ENCODE results near the gene PRR29.

The PRR29 gene

DNA sequence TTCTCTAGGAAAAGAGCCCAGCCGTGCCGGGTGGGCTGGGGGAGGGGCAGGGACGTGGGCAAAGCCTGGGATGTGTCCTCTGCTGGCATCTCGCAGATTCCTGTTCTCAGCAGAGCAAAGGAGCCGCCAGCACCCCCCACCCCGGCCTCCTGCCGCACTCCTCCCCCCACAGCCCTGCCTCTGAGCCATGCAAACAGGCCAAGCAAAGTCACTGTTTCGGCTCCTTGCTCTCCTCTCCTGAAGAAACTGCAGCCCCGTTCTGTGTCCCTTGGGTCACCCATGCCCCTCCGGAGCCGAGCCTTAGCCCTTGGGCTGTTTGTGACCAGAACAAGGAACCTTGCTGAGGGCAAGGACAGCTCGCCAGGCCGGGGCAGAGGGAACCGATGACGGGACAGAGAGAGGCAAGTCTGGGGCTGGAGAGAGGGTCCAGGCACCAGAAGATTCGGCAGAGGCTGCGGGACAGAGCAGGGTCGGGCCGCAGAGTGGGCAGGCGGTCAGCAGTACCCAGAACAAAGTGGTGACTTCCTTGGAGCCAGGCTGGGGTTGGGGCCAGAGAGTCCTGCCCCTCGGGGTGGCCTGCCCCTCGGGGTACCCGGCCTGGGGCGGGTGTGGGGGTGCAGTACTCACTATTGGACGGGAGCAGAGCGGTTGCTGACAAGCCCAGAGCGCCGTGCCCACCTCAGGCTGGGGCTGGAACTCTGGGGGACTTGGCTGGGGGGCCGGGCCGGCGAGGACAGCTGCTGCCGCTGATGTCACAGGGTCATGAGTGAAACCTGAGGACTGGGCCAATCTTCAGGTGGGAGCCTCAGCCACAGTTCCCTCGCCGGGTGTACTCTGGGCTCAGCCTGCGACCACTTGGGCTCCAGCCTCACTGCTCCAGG, 9.2 kb upstream of the PRR29 start:
- H3K36me3 ChIP-seq (ENCODE audit: control insufficient read depth, insufficient read depth, low read length) = no peaks in the 10 kb centered on the region
- no peak overlapping the region for H3K4me3 ChIP-seq (ENCODE audit: low read depth, low read length)
- H3K9ac ChIP-seq (ENCODE audit: low read depth, low read length) = no peak overlapping the region
- no peaks in the 10 kb centered on the region for H3K9me3 ChIP-seq (ENCODE audit: control insufficient read depth, insufficient read depth, low read length)
- peaks cover 14% of the 10 kb centered on the region for H3K27me3 ChIP-seq (ENCODE audit: control insufficient read depth, insufficient read depth, low read length)
- H3K4me1 ChIP-seq (ENCODE audit: control insufficient read depth, insufficient read depth, low read length) = no peaks in the 10 kb centered on the region

DNA sequence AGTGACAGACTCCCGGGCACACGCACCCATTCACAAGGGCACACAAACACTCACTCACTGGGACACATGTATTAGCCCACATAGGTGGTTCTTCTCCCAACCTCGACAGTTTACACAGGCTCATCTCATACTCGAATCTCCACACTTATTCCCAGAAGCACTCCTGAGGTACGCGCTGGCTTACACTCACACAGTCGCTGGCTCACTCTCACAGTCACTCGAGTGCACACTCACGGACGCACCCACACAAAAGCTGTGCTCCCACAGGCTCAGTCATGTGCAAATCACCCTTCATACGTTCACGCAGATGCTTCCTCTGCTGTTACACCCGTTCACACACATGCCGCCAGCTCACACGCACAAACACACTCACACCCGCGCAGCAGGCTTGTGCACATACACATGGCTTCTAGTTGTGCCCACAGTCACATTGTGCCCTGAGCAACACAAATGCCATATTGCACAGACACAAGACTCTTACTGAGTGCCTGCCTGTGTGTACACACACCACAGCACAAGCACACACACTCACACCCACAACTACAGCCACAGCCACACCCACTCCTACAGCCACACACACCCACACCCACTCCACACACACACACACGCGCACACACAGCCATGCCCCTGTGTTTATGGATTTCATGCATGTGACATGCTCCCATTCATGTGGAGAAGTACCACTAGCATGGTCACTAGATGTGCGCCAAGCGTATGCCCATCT, 8.4 kb upstream of the PRR29 start:
- Histone ChIP-seq H3K4me1 (ENCODE audit: control insufficient read depth, insufficient read depth, low read length) (no peaks in the 10 kb centered on the region), H3K4me3 (ENCODE audit: low read depth, low read length) (no peak overlapping the region), H3K9ac (ENCODE audit: low read depth, low read length) (no peak overlapping the region), H3K9me3 (ENCODE audit: control insufficient read depth, insufficient read depth, low read length) (no peaks in the 10 kb centered on the region), H3K27me3 (ENCODE audit: control insufficient read depth, insufficient read depth, low read length) (peaks cover 16% of the 10 kb centered on the region), H3K36me3 (ENCODE audit: control insufficient read depth, insufficient read depth, low read length) (no peaks in the 10 kb centered on the region)

DNA sequence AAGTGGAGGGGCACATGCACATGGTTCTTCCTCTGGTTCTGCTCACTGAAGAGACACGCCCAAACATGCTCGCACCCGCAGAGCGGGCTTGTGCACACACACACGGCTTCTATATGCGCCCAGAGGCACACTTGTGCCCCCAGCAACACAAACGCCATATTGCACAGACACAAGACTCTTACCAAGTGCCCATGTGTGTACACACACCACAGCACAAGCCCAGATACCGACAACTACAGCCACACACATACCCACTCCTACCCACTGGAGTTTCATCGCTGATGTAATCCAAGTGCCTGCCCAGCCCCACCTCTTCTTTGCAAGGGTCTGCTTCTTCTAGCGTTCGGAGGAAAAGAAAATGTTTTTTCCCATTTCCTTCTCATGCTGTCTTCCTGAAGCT, 6.5 kb upstream of the PRR29 start:
- Histone ChIP-seq H3K27me3 (ENCODE audit: control insufficient read depth, insufficient read depth, low read length) (peaks cover 18% of the 10 kb centered on the region), H3K9ac (ENCODE audit: low read depth, low read length) (no peak overlapping the region), H3K4me3 (ENCODE audit: low read depth, low read length) (no peak overlapping the region), H3K36me3 (ENCODE audit: control insufficient read depth, insufficient read depth, low read length) (no peaks in the 10 kb centered on the region), H3K9me3 (ENCODE audit: control insufficient read depth, insufficient read depth, low read length) (no peaks in the 10 kb centered on the region), H3K4me1 (ENCODE audit: control insufficient read depth, insufficient read depth, low read length) (no peaks in the 10 kb centered on the region)

DNA sequence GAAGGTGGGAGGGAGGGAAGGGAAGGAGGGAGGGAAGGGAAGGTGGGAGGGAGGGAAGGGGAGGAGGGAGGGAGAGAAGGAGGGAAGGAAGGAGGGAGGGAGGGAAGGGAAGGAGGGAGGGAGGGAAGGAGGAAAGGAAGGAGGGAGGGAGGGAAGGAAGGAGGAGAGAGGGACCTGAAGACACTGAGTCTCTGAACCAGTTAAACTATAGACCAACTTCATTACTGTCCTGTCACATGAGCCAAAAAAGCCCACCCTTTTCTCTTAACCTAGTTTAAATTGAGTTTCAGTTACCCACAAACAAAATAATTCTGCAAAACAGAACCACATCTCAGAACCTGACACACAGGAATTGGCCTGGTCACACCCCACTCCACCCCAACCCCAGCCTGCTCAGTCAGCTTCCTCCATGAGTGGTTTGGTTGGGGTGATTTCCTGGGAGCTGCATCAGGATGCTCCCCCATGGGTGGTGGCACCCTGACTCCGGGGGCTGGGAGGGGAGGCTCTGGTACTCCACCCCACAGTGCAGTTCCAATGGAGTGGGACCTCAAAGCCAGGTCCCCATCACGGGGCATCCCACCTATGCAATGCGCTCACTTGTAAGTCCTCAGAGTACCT, 4.7 kb upstream of the PRR29 start:
- H3K4me3 ChIP-seq (ENCODE audit: low read depth, low read length) = no peak overlapping the region
- H3K9me3 ChIP-seq (ENCODE audit: control insufficient read depth, insufficient read depth, low read length) = no peaks in the 10 kb centered on the region
- peaks cover 30% of the 10 kb centered on the region for H3K27me3 ChIP-seq (ENCODE audit: control insufficient read depth, insufficient read depth, low read length)
- H3K4me1 ChIP-seq (ENCODE audit: control insufficient read depth, insufficient read depth, low read length) = peaks cover 6% of the 10 kb centered on the region
- H3K36me3 ChIP-seq (ENCODE audit: control insufficient read depth, insufficient read depth, low read length) = no peaks in the 10 kb centered on the region
- H3K9ac ChIP-seq (ENCODE audit: low read depth, low read length) = no peak overlapping the region

DNA sequence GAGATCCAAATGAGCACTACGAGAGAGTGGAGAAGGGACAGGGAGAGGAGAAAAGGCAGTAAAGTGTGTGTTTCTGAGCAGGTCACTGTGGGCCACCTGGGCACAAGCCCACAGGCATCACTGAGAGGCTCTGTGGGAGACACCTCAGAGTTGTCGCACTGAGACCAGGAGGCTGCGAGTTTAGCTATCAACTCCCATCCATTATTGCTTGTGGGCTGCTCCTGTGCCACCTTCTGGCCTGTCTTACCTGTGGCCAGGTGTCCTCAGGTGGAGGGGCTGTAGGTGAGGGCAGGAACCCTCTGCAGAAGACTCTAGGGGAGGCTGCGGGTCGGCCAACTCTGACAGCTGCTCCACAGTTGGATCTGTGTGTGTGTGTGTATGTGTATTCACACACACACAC, 2.5 kb upstream of the PRR29 start:
- no peaks in the 10 kb centered on the region for H3K36me3 ChIP-seq (ENCODE audit: control insufficient read depth, insufficient read depth, low read length)
- H3K9me3 ChIP-seq (ENCODE audit: control insufficient read depth, insufficient read depth, low read length) = no peaks in the 10 kb centered on the region
- peaks cover 6% of the 10 kb centered on the region for H3K4me1 ChIP-seq (ENCODE audit: control insufficient read depth, insufficient read depth, low read length)
- H3K4me3 ChIP-seq (ENCODE audit: low read depth, low read length) = no peak overlapping the region
- H3K9ac ChIP-seq (ENCODE audit: low read depth, low read length) = no peak overlapping the region
- H3K27me3 ChIP-seq (ENCODE audit: control insufficient read depth, insufficient read depth, low read length) = peaks cover 39% of the 10 kb centered on the region

DNA sequence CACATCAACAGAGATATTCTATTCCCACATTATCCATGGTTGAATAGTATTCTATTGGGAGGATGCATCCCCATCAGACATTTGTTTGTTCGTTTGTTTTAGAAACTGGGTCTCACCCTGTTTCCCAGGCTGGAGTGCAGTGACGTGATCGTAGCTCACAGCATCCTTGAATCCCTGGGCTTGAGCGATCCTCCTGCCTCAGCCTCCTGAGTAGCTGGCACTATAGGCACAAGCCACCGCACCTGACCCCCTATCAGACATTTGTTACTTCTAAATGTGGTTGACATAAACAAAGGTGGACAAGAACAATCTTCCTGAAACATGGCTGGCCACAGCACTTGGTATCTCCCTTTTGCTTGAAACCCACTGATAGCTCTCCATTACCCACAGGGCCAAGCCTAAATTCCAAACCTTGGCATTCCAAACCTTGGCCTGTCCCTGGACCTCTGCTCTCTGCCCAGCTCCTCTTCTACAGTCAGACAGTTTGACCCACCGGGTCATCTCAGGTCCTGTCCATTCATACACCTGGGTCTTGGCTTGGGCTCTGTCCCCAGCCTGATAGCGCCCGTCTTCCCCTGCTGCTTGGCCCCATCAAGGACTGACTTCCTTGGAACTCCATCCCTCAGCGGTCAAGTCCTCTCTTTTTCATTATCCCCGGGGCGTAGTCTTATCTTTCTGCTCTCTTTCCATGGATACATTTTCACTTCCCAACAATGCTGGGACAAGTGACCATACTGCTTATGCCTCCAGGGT, 1.5 kb upstream of the PRR29 start:
- Histone ChIP-seq H3K4me3 (ENCODE audit: low read depth, low read length) (no peak overlapping the region), H3K9me3 (ENCODE audit: control insufficient read depth, insufficient read depth, low read length) (no peaks in the 10 kb centered on the region)

DNA sequence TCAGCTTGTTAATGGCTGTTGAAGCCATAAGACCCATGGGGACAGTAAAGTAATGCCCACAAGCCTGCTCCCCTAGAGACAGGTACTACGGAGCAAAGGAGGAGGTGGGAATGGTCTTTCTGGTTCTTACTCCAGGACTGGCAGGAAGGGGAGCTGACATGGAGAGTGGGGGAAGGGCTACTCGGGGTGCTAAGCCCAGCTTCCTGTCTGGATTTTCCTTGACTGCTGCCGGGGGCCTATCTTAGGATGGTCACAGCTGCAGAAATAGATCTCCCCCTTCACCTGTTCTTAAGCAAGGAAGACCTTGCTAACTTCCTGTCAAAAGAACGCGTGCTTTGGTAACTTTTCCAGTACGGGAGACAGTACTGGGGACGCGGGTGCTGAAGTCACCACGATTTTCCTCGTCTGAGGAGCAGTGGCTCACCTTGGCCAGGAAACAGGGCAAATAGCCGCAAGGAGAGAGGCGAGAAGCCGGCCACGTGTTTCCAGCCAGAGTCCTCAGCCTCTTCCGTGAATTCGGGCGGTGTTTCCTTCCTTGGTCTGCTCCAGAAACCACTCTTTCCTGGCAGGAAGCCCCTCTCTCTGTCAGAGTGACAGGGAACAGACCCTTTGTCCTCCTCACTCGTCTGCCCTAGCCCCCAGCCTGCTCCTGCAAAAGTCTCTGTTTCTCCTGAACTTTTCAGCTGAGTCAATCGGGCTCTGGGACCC, 656 bp upstream of the PRR29 start:
- H3K4me3 ChIP-seq (ENCODE audit: low read depth, low read length) = peak overlapping the region; percentile 93
- H3K4me1 ChIP-seq (ENCODE audit: control insufficient read depth, insufficient read depth, low read length) = peaks cover 6% of the 10 kb centered on the region
- no peaks in the 10 kb centered on the region for H3K36me3 ChIP-seq (ENCODE audit: control insufficient read depth, insufficient read depth, low read length)
- no peak overlapping the region for H3K9ac ChIP-seq (ENCODE audit: low read depth, low read length)
- peaks cover 31% of the 10 kb centered on the region for H3K27me3 ChIP-seq (ENCODE audit: control insufficient read depth, insufficient read depth, low read length)
- no peaks in the 10 kb centered on the region for H3K9me3 ChIP-seq (ENCODE audit: control insufficient read depth, insufficient read depth, low read length)

More for the DNA sequence above, 1.5 kb upstream of the PRR29 start:
- Histone ChIP-seq H3K4me1 (ENCODE audit: control insufficient read depth, insufficient read depth, low read length) (peaks cover 6% of the 10 kb centered on the region), H3K9ac (ENCODE audit: low read depth, low read length) (no peak overlapping the region), H3K27me3 (ENCODE audit: control insufficient read depth, insufficient read depth, low read length) (peaks cover 37% of the 10 kb centered on the region), H3K36me3 (ENCODE audit: control insufficient read depth, insufficient read depth, low read length) (no peaks in the 10 kb centered on the region)

DNA sequence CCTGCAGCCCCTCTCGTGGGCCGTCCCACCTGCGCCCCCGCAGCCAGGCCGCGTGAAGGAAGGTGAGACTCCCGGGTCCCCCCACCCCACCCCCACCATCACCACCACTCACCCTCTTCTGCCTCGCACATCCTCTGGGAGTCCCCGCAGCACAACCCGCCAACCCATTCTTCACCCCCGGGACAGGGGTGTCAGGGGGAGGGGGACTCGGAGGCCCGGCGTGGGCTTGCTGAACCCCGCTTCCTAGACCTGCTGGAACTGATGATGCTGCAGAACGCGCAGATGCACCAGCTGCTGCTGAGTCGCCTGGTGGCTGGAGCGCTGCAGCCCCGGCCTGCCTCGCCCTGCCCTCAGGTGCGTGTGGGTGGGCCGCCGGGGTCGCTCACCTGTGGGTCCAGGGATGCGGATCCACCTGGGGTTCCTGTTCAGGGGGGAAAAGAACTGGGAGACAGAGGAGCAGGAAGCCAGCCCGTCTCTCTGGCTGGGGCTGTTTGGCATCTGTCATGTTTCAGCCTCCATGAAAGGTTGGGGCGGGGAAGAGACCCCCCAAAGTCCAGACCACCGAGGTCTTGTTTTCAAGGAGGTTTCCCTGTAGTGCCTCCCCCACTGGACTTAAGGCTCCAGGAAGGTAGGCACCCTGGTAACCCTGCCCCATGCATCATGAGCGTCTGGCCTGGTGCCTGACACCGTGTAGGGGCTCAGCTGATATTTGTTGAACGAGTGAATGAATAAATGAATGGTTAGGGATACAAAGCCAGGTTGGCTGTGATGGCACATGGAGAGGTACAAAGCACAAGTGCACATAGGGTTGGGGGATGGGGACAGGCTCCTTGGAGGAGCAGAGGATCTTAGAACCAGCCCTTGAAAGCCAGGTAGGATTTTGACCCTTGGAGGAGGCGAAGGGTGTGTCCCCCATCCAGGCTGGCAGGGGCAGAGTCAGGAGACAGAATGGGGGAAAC, 849 bp downstream of the PRR29 start:
- H3K9me3 ChIP-seq (ENCODE audit: control insufficient read depth, insufficient read depth, low read length) = no peaks in the 10 kb centered on the region
- peaks cover 25% of the 10 kb centered on the region for H3K27me3 ChIP-seq (ENCODE audit: control insufficient read depth, insufficient read depth, low read length)
- H3K4me3 ChIP-seq (ENCODE audit: low read depth, low read length) = peak overlapping the region; percentile 93
- no peaks in the 10 kb centered on the region for H3K36me3 ChIP-seq (ENCODE audit: control insufficient read depth, insufficient read depth, low read length)
- no peak overlapping the region for H3K9ac ChIP-seq (ENCODE audit: low read depth, low read length)
- peaks cover 6% of the 10 kb centered on the region for H3K4me1 ChIP-seq (ENCODE audit: control insufficient read depth, insufficient read depth, low read length)

DNA sequence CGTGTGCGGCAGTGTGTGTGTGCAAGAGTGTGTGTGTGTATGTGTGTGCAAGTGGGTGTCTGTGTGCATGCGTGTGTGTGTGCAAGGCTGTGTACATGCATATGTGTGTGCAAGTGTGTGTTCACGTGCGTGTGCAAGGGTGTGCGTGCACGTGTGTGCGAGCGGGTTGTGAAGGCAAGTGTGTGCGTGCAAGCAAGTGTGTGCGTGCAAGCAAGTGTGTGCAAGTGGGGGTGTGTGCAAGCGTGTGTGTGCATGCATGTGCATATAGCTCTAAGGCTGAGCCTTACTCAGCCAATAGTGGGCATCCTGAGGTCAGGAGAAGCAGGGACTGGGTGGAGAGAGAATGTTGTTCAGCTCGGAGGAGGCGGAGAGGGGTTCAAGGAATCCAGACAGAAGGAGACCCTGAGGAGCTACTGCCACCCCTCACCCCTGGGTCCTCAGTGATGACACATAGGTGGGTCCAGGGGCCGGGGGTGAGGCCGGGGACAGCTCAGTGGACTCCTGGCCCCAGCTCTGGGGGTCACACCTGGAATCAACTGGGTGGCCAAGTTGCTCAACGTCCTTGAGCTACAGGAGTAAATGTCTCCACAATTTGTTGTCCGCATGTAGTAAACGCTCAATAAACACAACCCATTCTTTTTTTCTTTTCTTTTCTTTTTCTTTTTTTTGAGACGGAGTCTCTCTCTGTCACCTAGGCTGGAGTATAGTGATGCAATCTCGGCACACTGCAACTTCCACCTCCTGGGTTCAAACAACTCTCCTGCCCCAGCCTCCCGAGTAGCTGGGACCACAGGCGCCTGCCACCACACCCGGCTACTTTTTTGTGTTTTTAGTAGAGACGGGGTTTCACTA, 1.8 kb downstream of the PRR29 start:
- peaks cover 23% of the 10 kb centered on the region for H3K27me3 ChIP-seq (ENCODE audit: control insufficient read depth, insufficient read depth, low read length)
- H3K36me3 ChIP-seq (ENCODE audit: control insufficient read depth, insufficient read depth, low read length) = no peaks in the 10 kb centered on the region
- H3K9ac ChIP-seq (ENCODE audit: low read depth, low read length) = no peak overlapping the region
- H3K4me3 ChIP-seq (ENCODE audit: low read depth, low read length) = peak overlapping the region; percentile 93
- no peaks in the 10 kb centered on the region for H3K9me3 ChIP-seq (ENCODE audit: control insufficient read depth, insufficient read depth, low read length)
- peaks cover 6% of the 10 kb centered on the region for H3K4me1 ChIP-seq (ENCODE audit: control insufficient read depth, insufficient read depth, low read length)

All from iPS-15b (cell line).